ENCODE results near the gene KRTAP10-2. TPM values are rescaled to one million over a fixed set of nuclear protein-coding genes. Genes with fewer than 3 reads are reported as not detected.

Gene KRTAP10-2
- total and polyA plus RNA-seq, 9 of the 15 experiments (the other 6 are each of a cell fraction or from before 2014, with no cell fraction given) = not detected

- CTCF ChIA-PET (ENCODE audit: low intra/inter-chr PET ratio) = no interaction called here
- intact Hi-C loops (cut with micrococcal nuclease) (no loop called here), in situ Hi-C loops (cut with MboI) (no loop called here)
- H3K4me2 ChIP-seq (ENCODE audit: insufficient read depth, low read length) = no peak overlapping the region
- H3K79me2 ChIP-seq (ENCODE audit: control insufficient read depth, insufficient read depth, low read length) = no peaks in the 10 kb centered on the region
- no peak overlapping the region for H3K27ac ChIP-seq (ENCODE audit: extremely low read depth, low read depth, low read length)
- no peak overlapping the region for H2AFZ ChIP-seq (ENCODE audit: low read depth, low read length)
- H3K9ac ChIP-seq (ENCODE audit: insufficient read depth in 1 of 2, low read depth in 2 of 2, low read length in 2 of 2) = no peak overlapping the region; a peak in 1 of 4 replicates
- H4K20me1 ChIP-seq (replicated peaks; ENCODE audit: control insufficient read depth, insufficient read depth, low read length) = 0 out of 2 replicates have a peak, but pooled peaks cover 6% of the 10 kb centered on the region
- no peak for FAIRE-seq
- POLR2A ChIA-PET = interaction anchor here (1.0 kb wide), 1 partner anchor 21 kb away, joined by 3 read pairs; no protein-coding TSS in a partner anchor
- H3K9me1 ChIP-seq (ENCODE audit: control insufficient read depth, insufficient read depth, low read length) = no peaks in the 10 kb centered on the region
- H3K36me3 ChIP-seq (ENCODE audit: control insufficient read depth, insufficient read depth, low read length) = no peaks in the 10 kb centered on the region
- peaks cover 0 to 19% of the 10 kb centered on the region in 2 experiments; a peak in 2 of 5 replicates for H3K4me1 ChIP-seq (replicated peaks in 1 of 2; ENCODE audit: control insufficient read depth in 2 of 2, insufficient read depth in 2 of 2, low read length in 2 of 2)
- no peaks in the 10 kb centered on the region; the same call in 1 of the 2 replicates for H3K9me3 ChIP-seq (replicated peaks; ENCODE audit: control insufficient read depth, insufficient read depth, low read depth, low read length)
- no peak overlapping the region for H3K4me3 ChIP-seq
- H3K27me3 ChIP-seq (ENCODE audit: control insufficient read depth in 2 of 2, insufficient read depth in 2 of 2, low read length in 2 of 2) = peaks cover 23 to 55% of the 10 kb centered on the region in 2 experiments
- ATAC-seq = no peak
- WGBS (ENCODE audit: insufficient coverage, low coverage, missing lambda C conversion rate) = 0% methylated on average over 7 of the region's 7 CpGs
- BruUV-seq (replicated peaks) = no TSS peak
- TF ChIP-seq DPF2 (IDR thresholded peaks at IDR 0.05) (no peak), USF2 (CRISPR knock-in tag; IDR thresholded peaks at IDR 0.05) (no peak), ZNF197 (CRISPR knock-in tag; IDR thresholded peaks at IDR 0.05; ENCODE audit: low read depth) (no peak), KDM5B (IDR thresholded peaks at IDR 0.05; ENCODE audit: insufficient replicate concordance, low read depth, low read length) (no peak)
- no peak for DNase-seq (ENCODE audit: extremely low read depth in 1 of 4, low spot score in 3 of 4)
Observed at GRCh38 chr21:44535963-44536362, 15.3 kb downstream of the KRTAP10-2 start.

DNA sequence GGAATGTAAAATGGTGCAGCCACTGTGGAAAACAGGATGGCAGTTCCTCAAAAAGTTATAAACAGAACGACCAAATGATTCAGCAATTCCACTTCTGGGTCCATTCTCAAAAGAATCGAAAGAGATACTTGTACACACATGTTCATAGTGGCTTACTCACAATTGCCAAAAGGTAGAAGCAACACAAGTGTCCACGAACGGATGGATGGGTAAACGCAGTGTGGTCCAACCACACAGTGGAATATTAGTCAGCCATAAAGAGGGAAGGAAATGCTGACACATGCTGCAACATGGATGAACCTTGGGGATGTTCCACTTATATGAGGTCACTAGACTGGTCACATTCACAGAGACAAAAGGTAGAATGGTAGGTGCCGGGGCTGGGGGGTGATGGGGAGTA lies 16.6 kb downstream of the KRTAP10-2 start:
- H4K20me1 ChIP-seq (replicated peaks; ENCODE audit: control insufficient read depth, insufficient read depth, low read length) = 0 out of 2 replicates have a peak, but pooled peaks cover 10% of the 10 kb centered on the region
- H3K4me3 ChIP-seq = no peak overlapping the region
- H3K4me2 ChIP-seq (ENCODE audit: insufficient read depth, low read length) = no peak overlapping the region
- no peaks in the 10 kb centered on the region for H3K9me1 ChIP-seq (ENCODE audit: control insufficient read depth, insufficient read depth, low read length)
- in situ Hi-C loops (cut with MboI) (no loop called here), intact Hi-C loops (cut with micrococcal nuclease) (no loop called here)
- POLR2A ChIA-PET = no interaction called here
- no peak for FAIRE-seq
- H3K27me3 ChIP-seq (ENCODE audit: control insufficient read depth in 2 of 2, insufficient read depth in 2 of 2, low read length in 2 of 2) = peaks cover 27 to 58% of the 10 kb centered on the region in 2 experiments
- no TSS peak for BruUV-seq (replicated peaks)
- no peaks in the 10 kb centered on the region; the same call in 1 of the 2 replicates for H3K9me3 ChIP-seq (replicated peaks; ENCODE audit: control insufficient read depth, insufficient read depth, low read depth, low read length)
- H3K4me1 ChIP-seq (replicated peaks in 1 of 2; ENCODE audit: control insufficient read depth in 2 of 2, insufficient read depth in 2 of 2, low read length in 2 of 2) = peaks cover 0 to 19% of the 10 kb centered on the region in 2 experiments; a peak in 2 of 5 replicates
- H3K36me3 ChIP-seq (ENCODE audit: control insufficient read depth, insufficient read depth, low read length) = no peaks in the 10 kb centered on the region
- no peak for ATAC-seq
- no peak overlapping the region for H2AFZ ChIP-seq (ENCODE audit: low read depth, low read length)
- DNase-seq (ENCODE audit: extremely low read depth in 1 of 4, low spot score in 3 of 4) = no peak
- H3K27ac ChIP-seq (ENCODE audit: extremely low read depth, low read depth, low read length) = no peak overlapping the region
- CTCF ChIA-PET (ENCODE audit: low intra/inter-chr PET ratio) = no interaction called here
- no peak overlapping the region for H3K9ac ChIP-seq (ENCODE audit: insufficient read depth in 1 of 2, low read depth in 2 of 2, low read length in 2 of 2)
- H3K79me2 ChIP-seq (ENCODE audit: control insufficient read depth, insufficient read depth, low read length) = no peaks in the 10 kb centered on the region
- 26% methylated on average over 6 of the region's 6 CpGs for WGBS (ENCODE audit: insufficient coverage, low coverage, missing lambda C conversion rate)
- no peak for TF ChIP-seq ATF7 (IDR thresholded peaks at IDR 0.05)
- TF ChIP-seq, protein P1, sequence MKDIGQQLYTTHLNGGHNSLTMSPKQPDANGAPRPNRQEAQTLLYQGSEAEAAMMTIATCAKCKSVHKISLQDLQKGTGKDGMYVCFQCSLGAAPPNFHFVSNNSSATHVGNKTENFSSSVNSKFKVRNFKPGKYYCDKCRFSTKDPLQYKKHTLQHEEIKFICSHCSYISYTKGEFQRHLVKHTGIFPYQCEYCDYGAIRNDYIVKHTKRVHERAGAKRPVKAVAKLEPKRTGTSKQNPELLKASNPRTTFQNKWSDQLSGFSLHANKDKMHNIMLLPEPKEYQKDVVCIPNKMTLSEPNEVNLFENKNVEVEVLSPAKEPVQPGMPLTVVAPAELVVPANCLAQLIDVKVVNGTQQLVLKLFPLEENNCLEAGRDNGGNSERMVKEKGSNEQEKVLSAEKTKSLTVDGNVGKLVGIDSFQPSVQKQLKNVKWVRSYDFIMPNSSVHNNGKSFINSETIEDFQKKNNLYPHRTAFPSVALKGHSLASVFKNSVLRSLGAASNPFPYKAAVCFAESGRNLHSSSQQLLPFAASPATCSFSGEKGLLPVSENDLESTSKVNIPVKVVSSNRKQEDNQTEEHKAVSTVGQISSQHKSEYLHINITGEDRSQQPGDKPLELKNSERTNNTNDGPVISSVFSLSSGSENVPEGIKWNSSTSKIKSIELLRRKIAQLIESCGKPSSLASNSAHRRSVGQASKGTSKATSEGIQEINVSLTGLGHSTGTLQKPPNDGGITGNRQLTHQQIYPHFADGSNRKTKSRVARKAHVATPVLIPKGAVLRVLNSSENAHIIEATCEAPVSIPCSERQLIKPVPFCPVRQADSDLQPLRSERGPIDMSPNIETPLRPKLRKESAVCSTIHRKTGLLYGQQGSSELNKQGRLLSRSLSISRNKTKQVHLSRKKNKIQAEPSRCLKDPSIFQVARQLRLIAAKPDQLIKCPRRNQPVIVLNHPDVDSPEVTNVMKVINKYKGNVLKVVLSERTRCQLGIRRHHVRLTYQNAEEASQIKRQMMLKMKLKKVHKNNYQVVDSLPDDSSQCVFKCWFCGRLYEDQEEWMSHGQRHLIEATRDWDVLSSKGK (CRISPR knock-in tag; IDR thresholded peaks at IDR 0.05) = no peak
- no peak for TF ChIP-seq ZNF398 (CRISPR knock-in tag; IDR thresholded peaks at IDR 0.05)
- no peak for TF ChIP-seq CXXC5 (CRISPR knock-in tag; IDR thresholded peaks at IDR 0.05)
- TF ChIP-seq MAFG (tag; conservative IDR thresholded peaks at IDR 0.05) = peak; percentile 48
- TF ChIP-seq ZNF146 (CRISPR knock-in tag; IDR thresholded peaks at IDR 0.05; ENCODE audit: unreplicated experiment) = peak; percentile 72

Data from K562 (cell line).